ENCODE data around the gene PTPRN2. TPM values are rescaled to one million over a fixed set of nuclear protein-coding genes. Genes with fewer than 3 reads are reported as not detected.

Gene PTPRN2
- total and polyA plus RNA-seq, 2 of the 8 experiments (the other 6 are each of a cell fraction or from before 2014, with no cell fraction given), result 2.6 to 4.5 TPM

DNA sequence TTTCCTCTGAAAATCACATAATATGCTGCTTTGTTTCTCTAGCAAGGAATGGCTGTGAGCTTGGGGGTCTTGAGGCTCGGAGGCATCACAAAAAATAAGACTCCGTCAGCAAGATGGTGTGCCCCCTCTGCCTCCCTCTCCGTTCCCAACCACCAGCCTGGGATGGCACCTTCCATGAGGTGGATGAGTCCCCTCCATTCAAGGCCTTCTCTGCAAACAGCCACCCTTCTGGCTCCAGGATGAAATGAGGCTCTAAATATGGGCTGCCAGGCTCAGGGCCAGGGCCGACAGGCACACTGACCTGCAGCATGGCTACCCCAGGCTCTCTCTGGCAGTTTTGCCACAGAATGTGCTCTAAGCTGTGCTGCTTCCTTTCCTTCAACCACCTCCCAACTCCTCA lies 521.5 kb downstream of the PTPRN2 start (continued):
- TF ChIP-seq ZNF274 (IDR thresholded peaks at IDR 0.05; ENCODE audit: borderline replicate concordance, extremely low read depth, low read length) (no peak), SUZ12 (IDR thresholded peaks at IDR 0.05; ENCODE audit: low read length) (no peak), SP4 (IDR thresholded peaks at IDR 0.05; ENCODE audit: low read length) (no peak)

All from H1 (cell line).